Purkinje cell (primary cell): ENCODE results near the gene NKAP. TPM values are rescaled to one million over a fixed set of nuclear protein-coding genes. Genes with fewer than 3 reads are reported as not detected.

ENCODE experiments used
- polyA plus RNA-seq: library from polyadenylated mRNA; unstranded; fragments of >200 nt; fragmentation: Nextera tagmentation; gene quantifications from 2 replicates; pipeline ENCODE4 v1.2.1, GENCODE V29; 2014

Gene NKAP
- polyA plus RNA-seq: 2.4 and 4.7 TPM in 2 replicates

DNA sequence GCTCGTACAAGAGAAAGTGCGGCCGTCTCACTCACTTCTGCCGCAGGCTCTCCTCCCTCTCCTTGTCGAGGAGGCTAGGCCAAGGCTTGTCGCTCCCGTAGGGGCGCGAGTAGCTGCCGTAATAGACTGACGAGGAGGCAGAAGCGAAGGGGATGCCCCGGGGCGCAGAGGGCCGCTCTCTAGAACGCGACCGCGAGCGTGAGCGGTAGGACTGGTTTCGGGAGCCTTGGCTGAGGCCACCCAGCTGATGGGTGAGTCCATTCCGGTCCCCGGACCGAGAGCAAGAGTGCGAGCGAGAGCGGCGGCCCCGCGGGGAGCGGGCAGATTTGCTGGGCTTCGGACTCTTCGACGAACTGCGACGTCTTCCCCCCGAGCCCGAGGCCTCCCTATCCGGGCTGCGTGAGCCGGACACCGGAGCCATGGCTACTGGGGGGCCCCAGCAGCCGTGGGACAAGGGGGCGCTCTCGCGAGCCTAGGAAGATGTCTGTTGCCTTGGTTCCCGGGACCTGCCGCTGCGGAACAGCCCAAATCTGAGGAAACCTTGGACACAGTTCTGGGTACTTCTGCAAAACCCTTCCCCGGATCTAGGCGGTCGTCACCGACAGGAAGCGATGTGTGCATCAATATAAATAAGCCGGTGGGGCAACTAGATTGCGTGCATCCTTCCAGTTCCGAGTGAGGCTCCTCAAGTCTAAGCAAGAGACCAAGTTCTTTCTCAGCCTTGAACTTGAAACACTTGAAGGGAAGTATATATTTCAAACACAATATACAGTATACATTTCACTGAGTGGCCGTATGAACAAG, at the start of gene NKAP:
Gene NKAP (minus strand): TSS at position 567 of the 804 bp plus-strand sequence. CDS start 146 bp downstream, at position 421.

GRCh38 chrX:119895843-119896326, 47.7 kb downstream of the NKAP start, which contains the start of gene AKAP14:
Gene AKAP14 (plus strand): TSS chrX:119895893. CDS start chrX:119903224, 7,331 bp downstream.

GRCh38 chrX:119871599-119872395, 71.8 kb downstream of the NKAP start, which contains the start of the genes NDUFA1 and RNF113A:
Gene NDUFA1 (plus strand): TSS chrX:119871832. CDS start chrX:119871912, 80 bp downstream.
Gene RNF113A (minus strand): TSS chrX:119871733. CDS start chrX:119871613, 120 bp downstream.

Other genes with a start within 250 kb of the NKAP start
- gene SOWAHD, start 185.2 kb downstream of the NKAP start, polyA plus RNA-seq: not detected in 2 replicates
- 837 and 939 TPM in 2 replicates for gene RPL39, start 152.1 kb downstream of the NKAP start, polyA plus RNA-seq
- gene UPF3B, start 90.8 kb downstream of the NKAP start, polyA plus RNA-seq: 22.8 and 32.9 TPM in 2 replicates
- 19.0 and 20.1 TPM in 2 replicates for gene RNF113A, start 72.0 kb downstream of the NKAP start, polyA plus RNA-seq
- 1,373 and 1,722 TPM in 2 replicates for gene NDUFA1, start 71.9 kb downstream of the NKAP start, polyA plus RNA-seq
- gene AKAP14, start 47.9 kb downstream of the NKAP start, polyA plus RNA-seq: 0.51 and 4.3 TPM in 2 replicates
- gene RHOXF2B, start 133.9 kb upstream of the NKAP start, polyA plus RNA-seq: 0.36 TPM in 1 of 2 replicates, not detected in the other
- gene RHOXF1, start 172.2 kb upstream of the NKAP start, polyA plus RNA-seq: 1.8 TPM in 1 of 2 replicates, not detected in the other
- gene RHOXF2, start 214.9 kb upstream of the NKAP start, polyA plus RNA-seq: 0.97 TPM in 1 of 2 replicates, not detected in the other